Hepatocyte (in vitro differentiated cells): Measurements from ENCODE around the gene MYO5C. TPM values are rescaled to one million over a fixed set of nuclear protein-coding genes. Genes with fewer than 3 reads are reported as not detected.

Experiments
- DNase-seq: peaks from one replicate; pipeline ENCODE4 v3.0.0-alpha.2; 2016; ENCODE audit warnings: low spot score
- H2AFZ ChIP-seq: fragments of 200-600 bp; sonication (generic); 2 replicates; pipeline ENCODE4 v1.6.0; 2016; ENCODE audit warnings: antibody characterized with exemption, mild to moderate bottlenecking
- H3K27ac ChIP-seq: fragments of 200-600 bp; sonication (generic); 2 replicates; pipeline ENCODE4 v1.5.1; 2016; ENCODE audit warnings: mild to moderate bottlenecking
- H3K27me3 ChIP-seq: fragments of 200-600 bp; sonication (generic); 2 replicates; pipeline ENCODE4 v1.6.1; 2016
- H3K36me3 ChIP-seq: fragments of 200-600 bp; sonication (generic); replicated peaks from 2 replicates; pipeline ENCODE4 v1.5.1; 2016; ENCODE audit warnings: low read depth; ENCODE audit not compliant: insufficient read depth
- H3K4me1 ChIP-seq: fragments of 200-600 bp; sonication (generic); 2 replicates; pipeline ENCODE4 v1.5.1; 2016; ENCODE audit warnings: mild to moderate bottlenecking, moderate library complexity; ENCODE audit not compliant: insufficient read depth
- H3K4me2 ChIP-seq: fragments of 200-600 bp; sonication (generic); 2 replicates; pipeline ENCODE4 v1.6.0; 2016
- H3K4me3 ChIP-seq: fragments of 200-600 bp; sonication (generic); 2 replicates; pipeline ENCODE4 v1.5.1; 2016; ENCODE audit warnings: mild to moderate bottlenecking
- H3K79me2 ChIP-seq: fragments of 200-600 bp; sonication (generic); 2 replicates; pipeline ENCODE4 v1.6.0; 2017; ENCODE audit warnings: mild to moderate bottlenecking
- H3K9me2 ChIP-seq: fragments of 200-600 bp; sonication (generic); replicated peaks from 2 replicates; pipeline ENCODE4 v1.6.0; 2017; ENCODE audit warnings: mild to moderate bottlenecking; ENCODE audit not compliant: insufficient read depth
- H3K9me3 ChIP-seq: fragments of 200-600 bp; sonication (generic); 2 replicates; pipeline ENCODE4 v1.5.1; 2016; ENCODE audit warnings: low read depth, mild to moderate bottlenecking
- H4K20me1 ChIP-seq: fragments of 200-600 bp; sonication (generic); 2 replicates; pipeline ENCODE4 v1.6.0; 2016; ENCODE audit warnings: mild to moderate bottlenecking; ENCODE audit not compliant: insufficient read depth, poor library complexity, severe bottlenecking
- EZH2 ChIP-seq: fragments of 200-600 bp; sonication (generic); IDR thresholded peaks from 2 replicates; pipeline ENCODE4 v1.6.1; 2016; ENCODE audit warnings: antibody characterized with exemption, mild to moderate bottlenecking, borderline replicate concordance
- EZH2phosphoT487 ChIP-seq: fragments of 200-600 bp; sonication (generic); IDR thresholded peaks from one replicate; pipeline ENCODE4 v1.6.1; 2018; ENCODE audit warnings: antibody characterized with exemption, mild to moderate bottlenecking, low read depth, moderate library complexity; ENCODE audit not compliant: unreplicated experiment, severe bottlenecking
- WGBS: methylation state at CpG from one replicate; pipeline ENCODE4 v1.1.6; 2016; ENCODE audit warnings: low lambda C conversion rate; ENCODE audit errors: missing lambda C conversion rate; 5-methylcytosine and 5-hydroxymethylcytosine counted together
- polyA plus RNA-seq: library from polyadenylated mRNA; unstranded; fragments of >200 nt; fragmentation: Nextera tagmentation; extraction: Ambion mirVana; gene quantifications from 2 replicates; pipeline ENCODE4 v1.2.1, GENCODE V29; 2016
- total RNA-seq: library from RNA; depleted of rRNA; stranded (reverse); fragments of >200 nt; gene quantifications from 2 replicates; pipeline ENCODE4 v1.2.3, GENCODE V29; 2014
- TF ChIP-seq, protein P1 (sequence below): fragments of 200-600 bp; sonication (generic); IDR thresholded peaks from 2 replicates; pipeline ENCODE4 v1.5.1; 2016; ENCODE audit warnings: antibody characterized with exemption, mild to moderate bottlenecking; ENCODE audit not compliant: poor library complexity

MYO5C gene
- total and polyA plus RNA-seq, 2 experiments from 2014 or later = 10.2 to 18.2 TPM

DNA sequence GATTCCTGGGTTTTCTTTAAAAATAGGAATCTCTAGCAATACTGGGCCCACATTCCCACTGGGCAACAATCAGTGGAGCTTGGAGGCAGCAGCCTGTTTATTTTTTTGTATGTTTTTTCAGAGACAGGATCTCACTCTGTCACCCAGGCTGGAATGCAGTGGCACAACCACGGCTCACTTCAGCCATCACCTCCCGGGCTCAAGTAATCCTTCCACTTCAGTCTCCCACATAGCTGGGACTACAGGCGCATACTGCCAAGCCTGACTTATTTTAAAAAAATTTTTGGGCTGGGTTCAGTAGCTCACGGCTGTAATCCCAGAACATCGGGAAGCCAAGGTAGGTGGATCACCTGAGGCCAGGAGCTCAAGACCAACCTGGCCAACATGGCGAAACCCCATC is 75.4 kb downstream of the MYO5C start:
- H3K27ac ChIP-seq = no peak overlapping the region

DNA sequence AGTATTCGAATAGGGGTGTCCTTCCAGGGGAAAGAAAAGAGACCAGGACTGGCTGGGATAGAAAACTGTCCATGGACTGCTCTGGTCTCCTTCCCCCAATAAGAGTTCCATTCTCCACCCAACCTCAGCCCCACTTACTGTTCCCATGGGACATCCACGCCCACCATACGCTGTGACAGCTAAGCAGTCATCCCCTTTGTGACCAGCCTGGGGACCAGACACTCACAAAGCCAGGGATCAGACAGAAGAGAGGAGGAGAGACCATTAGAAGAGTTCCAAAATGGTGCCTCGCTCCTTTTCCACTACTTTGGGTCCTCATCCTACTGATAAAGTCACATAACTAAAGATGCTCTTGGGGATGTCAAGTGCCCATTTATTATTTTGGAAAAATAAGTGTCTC is 76.8 kb downstream of the MYO5C start:
- Histone ChIP-seq H3K4me1 (no peaks in the 10 kb centered on the region), H3K9me3 (no peaks in the 10 kb centered on the region), H2AFZ (no peak overlapping the region), H3K27me3 (no peaks in the 10 kb centered on the region), H3K36me3 (no peaks in the 10 kb centered on the region), H3K4me3 (no peak overlapping the region), H3K27ac (no peak overlapping the region), H3K9me2 (no peaks in the 10 kb centered on the region), H3K4me2 (no peak overlapping the region), H3K79me2 (no peaks in the 10 kb centered on the region), H4K20me1 (no peaks in the 10 kb centered on the region)
- no peak for DNase-seq
- WGBS = 97% methylated on average over 4 of the region's 4 CpGs
- TF ChIP-seq, protein P1, sequence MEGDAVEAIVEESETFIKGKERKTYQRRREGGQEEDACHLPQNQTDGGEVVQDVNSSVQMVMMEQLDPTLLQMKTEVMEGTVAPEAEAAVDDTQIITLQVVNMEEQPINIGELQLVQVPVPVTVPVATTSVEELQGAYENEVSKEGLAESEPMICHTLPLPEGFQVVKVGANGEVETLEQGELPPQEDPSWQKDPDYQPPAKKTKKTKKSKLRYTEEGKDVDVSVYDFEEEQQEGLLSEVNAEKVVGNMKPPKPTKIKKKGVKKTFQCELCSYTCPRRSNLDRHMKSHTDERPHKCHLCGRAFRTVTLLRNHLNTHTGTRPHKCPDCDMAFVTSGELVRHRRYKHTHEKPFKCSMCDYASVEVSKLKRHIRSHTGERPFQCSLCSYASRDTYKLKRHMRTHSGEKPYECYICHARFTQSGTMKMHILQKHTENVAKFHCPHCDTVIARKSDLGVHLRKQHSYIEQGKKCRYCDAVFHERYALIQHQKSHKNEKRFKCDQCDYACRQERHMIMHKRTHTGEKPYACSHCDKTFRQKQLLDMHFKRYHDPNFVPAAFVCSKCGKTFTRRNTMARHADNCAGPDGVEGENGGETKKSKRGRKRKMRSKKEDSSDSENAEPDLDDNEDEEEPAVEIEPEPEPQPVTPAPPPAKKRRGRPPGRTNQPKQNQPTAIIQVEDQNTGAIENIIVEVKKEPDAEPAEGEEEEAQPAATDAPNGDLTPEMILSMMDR = no peak

More for the DNA sequence above, 75.4 kb downstream of the MYO5C start:
- H2AFZ ChIP-seq = no peak overlapping the region
- H3K27me3 ChIP-seq = no peaks in the 10 kb centered on the region
- H3K4me3 ChIP-seq = no peak overlapping the region
- no peaks in the 10 kb centered on the region for H3K4me1 ChIP-seq
- H3K36me3 ChIP-seq = no peaks in the 10 kb centered on the region
- H3K9me2 ChIP-seq = no peaks in the 10 kb centered on the region
- no peaks in the 10 kb centered on the region for H4K20me1 ChIP-seq
- DNase-seq = no peak
- no peaks in the 10 kb centered on the region for H3K9me3 ChIP-seq
- no peaks in the 10 kb centered on the region for H3K79me2 ChIP-seq
- H3K4me2 ChIP-seq = no peak overlapping the region
- WGBS = 89% methylated on average over 6 of the region's 6 CpGs
- TF ChIP-seq EZH2phosphoT487 (no peak), EZH2 (no peak)
- TF ChIP-seq, protein P1 = no peak

DNA sequence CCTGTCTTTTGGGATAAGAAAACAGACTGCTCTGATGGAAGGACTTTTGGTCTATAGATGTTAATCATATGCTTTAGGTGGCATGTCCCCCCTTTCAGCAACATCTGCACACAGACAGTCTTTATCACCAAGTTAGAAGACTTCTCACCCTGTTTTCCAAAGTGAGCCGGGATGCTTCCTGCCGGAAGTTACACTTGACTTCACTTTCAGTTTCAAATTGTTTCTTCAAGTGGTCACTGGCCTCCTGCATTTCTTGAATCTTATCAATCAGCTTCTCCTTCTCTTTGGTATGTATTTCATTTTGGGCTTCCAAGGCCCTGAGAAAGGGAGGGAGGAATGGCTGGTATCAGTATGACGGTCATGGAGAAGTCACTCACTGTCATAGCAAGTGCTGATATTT is 77.2 kb downstream of the MYO5C start:
- Histone ChIP-seq H3K79me2 (no peaks in the 10 kb centered on the region), H3K9me2 (no peaks in the 10 kb centered on the region), H2AFZ (no peak overlapping the region), H3K27me3 (no peaks in the 10 kb centered on the region), H3K4me1 (no peaks in the 10 kb centered on the region), H3K27ac (no peak overlapping the region), H3K4me3 (no peak overlapping the region), H3K9me3 (no peaks in the 10 kb centered on the region), H4K20me1 (no peaks in the 10 kb centered on the region), H3K4me2 (no peak overlapping the region), H3K36me3 (no peaks in the 10 kb centered on the region)
- WGBS = 92% methylated on average over 3 of the region's 3 CpGs
- no peak for DNase-seq
- TF ChIP-seq EZH2phosphoT487 (no peak), EZH2 (no peak)
- TF ChIP-seq, protein P1 = no peak

DNA sequence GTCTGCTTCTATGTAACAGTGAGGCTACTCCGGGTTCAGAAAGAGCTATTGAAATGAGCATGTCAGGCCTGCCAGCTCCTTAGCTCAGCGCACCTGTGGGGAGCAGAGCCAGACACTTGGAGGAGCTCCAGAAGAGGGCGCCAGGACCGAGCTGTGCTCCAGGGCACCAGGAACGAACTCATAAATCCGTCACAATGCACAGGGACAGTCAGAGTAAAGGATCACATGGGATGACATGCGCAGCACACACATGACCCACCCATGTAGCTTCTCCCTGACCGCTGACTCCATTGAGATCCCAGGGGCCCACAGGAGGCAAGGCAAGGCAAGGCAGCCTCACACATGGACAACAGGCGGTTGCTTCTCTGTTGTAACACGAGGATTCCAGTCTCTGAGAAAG is 78.4 kb downstream of the MYO5C start:
- DNase-seq = no peak
- Histone ChIP-seq H2AFZ (no peak overlapping the region), H3K27me3 (no peaks in the 10 kb centered on the region), H3K27ac (no peak overlapping the region), H3K79me2 (no peaks in the 10 kb centered on the region), H4K20me1 (no peaks in the 10 kb centered on the region), H3K4me2 (no peak overlapping the region), H3K4me3 (no peak overlapping the region), H3K36me3 (no peaks in the 10 kb centered on the region), H3K4me1 (no peaks in the 10 kb centered on the region), H3K9me3 (no peaks in the 10 kb centered on the region), H3K9me2 (no peaks in the 10 kb centered on the region)
- TF ChIP-seq, protein P1 = no peak
- no peak for TF ChIP-seq EZH2
- TF ChIP-seq EZH2phosphoT487 = no peak
- 86% methylated on average over 10 of the region's 10 CpGs for WGBS
